CD4-positive, CD25-positive, alpha-beta regulatory T cell (primary cell): ENCODE data around the gene ISM2. TPM values are rescaled to one million over a fixed set of nuclear protein-coding genes. Genes with fewer than 3 reads are reported as not detected.

Experiments
- ATAC-seq, 2 donors: fragments of 150-1000 bp; cut with Tn5 transposase; one replicate each; pipeline ENCODE4 v1.10.0; 2021; ENCODE audit warnings: low read depth in 2 of 2, moderate number of reproducible peaks in 2 of 2, moderate library complexity in 1 of 2
- DNase-seq, 3 donors: peaks; one replicate each; pipeline versions ENCODE4 v3.0.0 to v3.0.0-alpha.2; 2012 to 2022; ENCODE audit warnings: mixed read lengths in 1 of 3
- H3K27ac ChIP-seq: one replicate; pipeline ENCODE4 v1.7.0; 2013; ENCODE audit warnings: mild to moderate bottlenecking, low read length; ENCODE audit not compliant: insufficient read depth, poor library complexity, severe bottlenecking
- H3K27me3 ChIP-seq: one replicate; pipeline ENCODE4 v1.7.0; 2013; ENCODE audit warnings: low read length; ENCODE audit not compliant: control insufficient read depth, insufficient read depth
- H3K36me3 ChIP-seq: one replicate; pipeline ENCODE4 v1.7.0; 2013; ENCODE audit warnings: mild to moderate bottlenecking, low read length, moderate library complexity; ENCODE audit not compliant: control insufficient read depth, insufficient read depth
- H3K4me1 ChIP-seq: 2 replicates; pipeline ENCODE4 v1.7.0; 2013; ENCODE audit warnings: mild to moderate bottlenecking, low read length; ENCODE audit not compliant: insufficient read depth, control insufficient read depth, poor library complexity, severe bottlenecking
- H3K4me3 ChIP-seq: one replicate; pipeline ENCODE4 v1.7.0; 2013; ENCODE audit warnings: low read depth, mild to moderate bottlenecking, low read length, moderate library complexity
- H3K9me3 ChIP-seq, 2 experiments: 1 replicate in 1 of 2; 2 replicates in 1 of 2; pipeline ENCODE4 v1.7.0; 2013; ENCODE audit warnings: low read length in 2 of 2, mild to moderate bottlenecking in 1 of 2, moderate library complexity in 1 of 2; ENCODE audit not compliant: control insufficient read depth in 2 of 2
- H3K27ac Mint-ChIP-seq, 3 donors: one replicate each; pipeline ENCODE4 v1.8.0; 2020 to 2022; ENCODE audit warnings: mild to moderate bottlenecking in 3 of 3, mixed read lengths in 3 of 3, moderate library complexity in 2 of 3
- H3K27me3 Mint-ChIP-seq: one replicate; pipeline ENCODE4 v1.8.0; 2022; ENCODE audit warnings: mild to moderate bottlenecking, mixed read lengths
- H3K36me3 Mint-ChIP-seq: one replicate; pipeline ENCODE4 v1.8.0; 2020; ENCODE audit warnings: mixed read lengths
- H3K4me1 Mint-ChIP-seq, 4 donors: one replicate each; pipeline ENCODE4 v1.8.0; 2020 to 2022; ENCODE audit warnings: mixed read lengths in 4 of 4, mild to moderate bottlenecking in 1 of 4
- H3K4me3 Mint-ChIP-seq, 4 donors: one replicate each; pipeline ENCODE4 v1.8.0; 2020 to 2022; ENCODE audit warnings: mild to moderate bottlenecking in 4 of 4, mixed read lengths in 4 of 4, moderate library complexity in 3 of 4
- H3K9me3 Mint-ChIP-seq, 7 donors: one replicate each; pipeline ENCODE4 v1.8.0; 2020 to 2022; ENCODE audit warnings: mixed read lengths in 7 of 7, mild to moderate bottlenecking in 3 of 7, moderate library complexity in 2 of 7
- polyA plus RNA-seq, 4 donors: library from polyadenylated mRNA; unstranded; fragments of 300-500 nt; fragmentation: Illumina TruSeq; gene quantifications; one replicate each; pipeline ENCODE4 v1.2.3, GENCODE V29; 2021
- total RNA-seq: library from RNA; stranded (reverse); gene quantifications from one replicate; pipeline ENCODE4 v1.2.3, GENCODE V29; 2022

The ISM2 gene
- total and polyA plus RNA-seq, 5 donors from 2014 or later, result not detected

GRCh38 chr14:77489041-77489440 is 9.6 kb downstream of the ISM2 start:
- Histone ChIP-seq H3K36me3 (no peaks in the 10 kb centered on the region), H3K9me3 (no peaks in the 10 kb centered on the region), H3K27me3 (no peaks in the 10 kb centered on the region), H3K4me3 (no peak overlapping the region), H3K4me1 (no peaks in the 10 kb centered on the region), H3K27ac (no peak overlapping the region)
- Mint-ChIP-seq H3K9me3 (peaks cover 0 to 1% (median 0%) of the 10 kb centered on the region in 7 donors), H3K4me1 (no peaks in the 10 kb centered on the region), H3K27ac (peak overlapping the region in 1 of 3 donors; percentile 20), H3K27me3 (peaks cover 9% of the 10 kb centered on the region), H3K36me3 (no peaks in the 10 kb centered on the region), H3K4me3 (no peak overlapping the region)
- DNase-seq (no peak), ATAC-seq (no peak)

DNA sequence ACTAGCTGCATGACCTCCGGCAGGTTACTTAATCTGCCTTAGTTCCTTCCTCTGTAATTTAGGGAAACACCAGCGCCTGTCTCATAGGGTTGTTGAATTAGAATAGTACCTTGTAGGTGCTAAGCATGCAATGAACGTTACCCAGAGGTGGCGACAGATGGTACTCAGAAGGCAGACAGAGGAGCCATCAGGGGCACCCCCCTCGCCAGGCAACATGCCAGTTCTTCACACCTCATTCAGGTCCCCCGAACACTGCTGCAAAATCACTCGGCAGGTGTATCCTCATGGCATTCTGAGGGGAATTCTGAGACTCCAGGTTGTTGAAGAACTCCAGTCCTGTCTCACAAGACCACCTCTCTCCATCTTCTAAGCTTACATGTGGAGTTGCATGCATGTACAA is 10.1 kb downstream of the ISM2 start:
- Histone ChIP-seq H3K27ac (no peak overlapping the region), H3K4me3 (no peak overlapping the region), H3K4me1 (no peaks in the 10 kb centered on the region), H3K36me3 (no peaks in the 10 kb centered on the region), H3K9me3 (no peaks in the 10 kb centered on the region), H3K27me3 (no peaks in the 10 kb centered on the region)
- Mint-ChIP-seq H3K9me3 (peaks cover 0 to 1% (median 0%) of the 10 kb centered on the region in 7 donors), H3K4me3 (no peak overlapping the region), H3K4me1 (no peaks in the 10 kb centered on the region), H3K27ac (no peak overlapping the region), H3K36me3 (no peaks in the 10 kb centered on the region), H3K27me3 (peaks cover 5% of the 10 kb centered on the region)
- no peak for DNase-seq
- ATAC-seq, result no peak

DNA sequence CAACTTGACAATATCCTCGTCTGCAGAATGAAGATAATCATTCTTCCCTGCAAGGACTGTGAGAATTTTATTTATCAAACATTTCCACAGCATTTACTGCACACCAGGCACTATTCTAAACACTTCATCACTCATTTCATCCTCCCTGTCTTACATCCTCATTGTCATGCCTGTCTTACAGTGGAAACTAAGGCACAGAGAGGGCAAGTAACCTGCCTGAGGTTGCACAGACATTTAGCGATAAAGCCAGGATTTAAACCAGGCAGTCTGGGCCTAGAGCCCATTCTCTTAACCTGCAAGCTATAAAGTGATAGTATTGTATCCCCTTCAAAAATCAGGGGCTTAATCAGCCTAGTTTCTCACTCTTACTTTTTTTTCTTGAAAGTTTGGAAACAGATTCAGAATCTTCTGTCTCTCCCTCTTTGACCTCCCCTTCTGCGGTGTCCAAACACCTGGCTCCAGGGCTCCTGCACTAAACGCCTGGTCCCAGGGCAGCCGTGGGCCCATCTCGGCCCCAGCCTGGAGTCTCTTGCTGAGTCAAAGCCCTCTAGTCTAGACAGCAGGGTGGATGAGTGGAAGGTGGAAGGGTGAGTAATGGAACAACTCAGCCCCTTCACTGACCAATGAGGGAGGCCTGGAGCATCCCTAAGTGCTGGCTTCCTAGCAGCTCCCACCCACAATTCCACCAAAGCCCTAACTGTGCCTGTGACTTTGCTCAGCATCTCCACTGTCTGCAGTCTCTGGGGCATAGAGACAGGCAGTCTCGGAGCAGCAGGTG is 12.5 kb downstream of the ISM2 start:
- H3K4me1 Mint-ChIP-seq, result no peaks in the 10 kb centered on the region
- no peak overlapping the region for H3K27ac Mint-ChIP-seq

DNA sequence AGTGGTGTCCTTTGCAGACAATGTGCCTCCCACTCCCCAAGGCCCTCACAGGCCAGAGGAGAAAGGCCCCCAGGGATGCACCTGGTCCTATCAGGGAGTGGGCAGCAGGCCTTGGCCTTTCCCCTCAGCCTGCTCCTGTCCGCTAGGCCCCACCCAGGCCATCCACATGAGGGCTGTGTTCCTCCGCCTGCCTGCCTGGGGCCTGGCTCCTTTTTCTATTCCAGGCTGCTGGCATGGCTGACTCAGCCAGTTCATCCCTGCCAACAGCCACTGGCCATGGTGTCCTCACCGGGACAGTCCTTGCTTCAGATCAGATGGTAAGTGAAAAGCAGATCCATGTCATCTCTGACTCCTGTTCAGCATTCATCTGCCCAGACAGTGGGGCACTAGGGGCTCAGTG is 13.4 kb downstream of the ISM2 start:
- Histone ChIP-seq H3K9me3 (no peaks in the 10 kb centered on the region), H3K36me3 (no peaks in the 10 kb centered on the region), H3K4me1 (no peaks in the 10 kb centered on the region), H3K4me3 (no peak overlapping the region), H3K27ac (no peak overlapping the region), H3K27me3 (no peaks in the 10 kb centered on the region)
- Mint-ChIP-seq H3K27me3 (no peaks in the 10 kb centered on the region), H3K27ac (no peak overlapping the region), H3K4me1 (no peaks in the 10 kb centered on the region), H3K9me3 (peaks cover 0 to 1% (median 0%) of the 10 kb centered on the region in 7 donors), H3K36me3 (no peaks in the 10 kb centered on the region), H3K4me3 (no peak overlapping the region)
- ATAC-seq (no peak), DNase-seq (no peak)

More for the DNA sequence above, 12.5 kb downstream of the ISM2 start:
- Histone ChIP-seq H3K4me1 (no peaks in the 10 kb centered on the region), H3K27ac (no peak overlapping the region), H3K27me3 (no peaks in the 10 kb centered on the region), H3K4me3 (no peak overlapping the region), H3K9me3 (no peaks in the 10 kb centered on the region), H3K36me3 (no peaks in the 10 kb centered on the region)
- ATAC-seq (no peak), DNase-seq (no peak)
- Mint-ChIP-seq H3K4me3 (no peak overlapping the region), H3K9me3 (peaks cover 0 to 1% (median 0%) of the 10 kb centered on the region in 7 donors), H3K27me3 (peaks cover 4% of the 10 kb centered on the region), H3K36me3 (no peaks in the 10 kb centered on the region)

DNA sequence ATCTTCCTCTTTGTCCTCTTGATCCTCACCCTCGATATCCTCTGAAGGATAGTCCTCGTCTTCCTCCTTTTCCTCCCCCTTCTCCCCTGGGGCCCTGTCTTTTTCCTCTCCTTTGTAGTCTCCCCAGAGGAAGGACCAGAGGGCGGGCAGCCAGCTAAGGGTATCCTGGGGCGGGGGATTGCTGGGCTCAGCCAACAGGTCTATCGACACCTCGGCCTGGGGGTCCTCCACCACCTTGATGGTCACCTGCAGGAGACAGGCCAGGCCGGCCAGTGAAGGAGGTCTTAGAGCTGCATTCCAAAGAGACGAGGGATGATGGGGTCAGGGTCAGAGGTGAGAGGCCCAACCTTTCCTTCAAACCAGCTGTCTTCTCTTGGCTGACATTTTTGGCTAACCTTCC is 16.2 kb downstream of the ISM2 start:
- Histone ChIP-seq H3K4me3 (no peak overlapping the region), H3K36me3 (no peaks in the 10 kb centered on the region), H3K4me1 (no peaks in the 10 kb centered on the region), H3K27me3 (no peaks in the 10 kb centered on the region), H3K9me3 (no peaks in the 10 kb centered on the region), H3K27ac (no peak overlapping the region)
- H3K4me1 Mint-ChIP-seq, result no peaks in the 10 kb centered on the region
- peaks cover 0 to 1% (median 0%) of the 10 kb centered on the region in 7 donors for H3K9me3 Mint-ChIP-seq
- peak overlapping the region in 1 of 3 donors; percentile 41 for H3K27ac Mint-ChIP-seq
- DNase-seq (no peak), ATAC-seq (no peak)
- H3K27me3 Mint-ChIP-seq, result no peaks in the 10 kb centered on the region
- no peaks in the 10 kb centered on the region for H3K36me3 Mint-ChIP-seq
- H3K4me3 Mint-ChIP-seq, result no peak overlapping the region

DNA sequence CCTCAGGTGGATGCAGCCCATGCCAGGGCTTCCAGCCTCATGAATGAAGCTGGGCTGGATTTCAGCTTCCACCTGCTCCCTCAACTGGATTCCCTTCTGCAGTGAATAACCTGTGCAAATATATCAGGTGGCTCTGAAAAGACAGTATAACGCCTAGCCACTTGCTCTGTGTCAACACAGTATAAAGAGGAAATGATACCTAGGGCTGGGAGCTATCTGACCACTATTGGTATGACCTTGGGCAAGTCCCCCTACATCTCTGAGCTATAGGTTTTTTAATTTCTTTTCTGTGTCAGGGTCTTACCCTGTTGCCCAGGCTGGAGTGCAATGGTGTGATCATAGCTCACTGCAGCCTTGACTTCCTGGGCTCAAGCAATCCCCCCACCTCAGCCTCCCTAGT is 19.8 kb downstream of the ISM2 start:
- Mint-ChIP-seq H3K27me3 (no peaks in the 10 kb centered on the region), H3K4me3 (no peak overlapping the region), H3K9me3 (no peaks in the 10 kb centered on the region), H3K36me3 (no peaks in the 10 kb centered on the region), H3K27ac (no peak overlapping the region), H3K4me1 (no peaks in the 10 kb centered on the region)
- H3K9me3 ChIP-seq, result no peaks in the 10 kb centered on the region
- H3K27ac ChIP-seq, result no peak overlapping the region
- H3K4me3 ChIP-seq, result no peak overlapping the region
- H3K4me1 ChIP-seq, result no peaks in the 10 kb centered on the region
- no peaks in the 10 kb centered on the region for H3K36me3 ChIP-seq
- H3K27me3 ChIP-seq, result no peaks in the 10 kb centered on the region
- ATAC-seq (peak in 1 of 2 donors; percentile 29), DNase-seq (no peak)

- no peaks in the 10 kb centered on the region for H3K9me3 ChIP-seq
- H3K9me3 Mint-ChIP-seq, result no peaks in the 10 kb centered on the region
- H3K4me3 Mint-ChIP-seq, result no peak overlapping the region
- no peak for DNase-seq
- H3K36me3 Mint-ChIP-seq, result no peaks in the 10 kb centered on the region
- no peak for ATAC-seq
- no peak overlapping the region for H3K27ac ChIP-seq
- H3K27ac Mint-ChIP-seq, result no peak overlapping the region
- H3K4me1 Mint-ChIP-seq, result no peaks in the 10 kb centered on the region
- H3K27me3 Mint-ChIP-seq, result no peaks in the 10 kb centered on the region
- no peaks in the 10 kb centered on the region for H3K36me3 ChIP-seq
- no peaks in the 10 kb centered on the region for H3K4me1 ChIP-seq
- no peaks in the 10 kb centered on the region for H3K27me3 ChIP-seq
- no peak overlapping the region for H3K4me3 ChIP-seq
Observed at GRCh38 chr14:77478029-77478428, 20.6 kb downstream of the ISM2 start.

- no peaks in the 10 kb centered on the region for H3K4me1 Mint-ChIP-seq
- H3K4me3 ChIP-seq, result no peak overlapping the region
- no peak overlapping the region for H3K27ac ChIP-seq
- H3K4me3 Mint-ChIP-seq, result no peak overlapping the region
- H3K27ac Mint-ChIP-seq, result no peak overlapping the region
- H3K36me3 ChIP-seq, result no peaks in the 10 kb centered on the region
- no peaks in the 10 kb centered on the region for H3K9me3 Mint-ChIP-seq
- H3K4me1 ChIP-seq, result no peaks in the 10 kb centered on the region
- no peak for DNase-seq
- H3K9me3 ChIP-seq, result no peaks in the 10 kb centered on the region
- no peaks in the 10 kb centered on the region for H3K36me3 Mint-ChIP-seq
- ATAC-seq, result no peak
- H3K27me3 Mint-ChIP-seq, result no peaks in the 10 kb centered on the region
- no peaks in the 10 kb centered on the region for H3K27me3 ChIP-seq
Observed at GRCh38 chr14:77475432-77476115, 23.0 kb downstream of the ISM2 start.
